GM11168 (cell line): ENCODE data around the gene DGKH.

Source experiments
- in situ Hi-C: fragments of 300-500 bp; cut with MboI; formaldehyde crosslinking; loops from one replicate; pipeline ENCODE4 v1.12.0; 2022; ENCODE audit warnings: low sequenced_read_pairs; ENCODE audit not compliant: unreplicated experiment

The DGKH gene

GRCh38 chr13:42266473-42266872 lies 218.0 kb downstream of the DGKH start:
- in situ Hi-C loops = no loop called here

- in situ Hi-C loops = no loop called here
Measured at GRCh38 chr13:42270160-42270856, 221.9 kb downstream of the DGKH start.

GRCh38 chr13:42270857-42271215 lies 222.4 kb downstream of the DGKH start:
- in situ Hi-C loops = no loop called here

GRCh38 chr13:42271337-42272114 lies 223.1 kb downstream of the DGKH start:
- in situ Hi-C loops = no loop called here

GRCh38 chr13:42272115-42272803 lies 223.8 kb downstream of the DGKH start, which contains the start of gene AKAP11:
Gene AKAP11 (plus strand): TSS chr13:42272152. CDS start chr13:42286349, 14,197 bp downstream.
- in situ Hi-C loops = no loop called here

DNA sequence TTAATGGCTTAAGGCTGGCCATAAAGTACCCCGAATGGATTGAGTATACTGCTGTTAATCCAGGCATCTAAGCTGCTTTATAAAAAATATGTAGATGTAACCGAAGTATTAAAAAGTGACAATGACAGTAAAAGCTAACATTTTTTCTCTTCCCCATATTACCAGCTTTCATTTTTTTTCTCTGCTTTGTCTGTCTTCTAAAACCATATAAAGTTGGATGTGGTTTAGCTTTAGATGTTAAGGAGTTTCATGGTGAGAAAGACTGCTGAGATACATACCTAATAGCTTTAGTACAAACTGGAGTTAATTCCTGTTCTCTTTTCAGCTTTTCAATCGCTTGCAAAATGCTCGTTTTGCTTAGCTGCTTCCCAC lies 224.3 kb downstream of the DGKH start:
- in situ Hi-C loops = no loop called here

DNA sequence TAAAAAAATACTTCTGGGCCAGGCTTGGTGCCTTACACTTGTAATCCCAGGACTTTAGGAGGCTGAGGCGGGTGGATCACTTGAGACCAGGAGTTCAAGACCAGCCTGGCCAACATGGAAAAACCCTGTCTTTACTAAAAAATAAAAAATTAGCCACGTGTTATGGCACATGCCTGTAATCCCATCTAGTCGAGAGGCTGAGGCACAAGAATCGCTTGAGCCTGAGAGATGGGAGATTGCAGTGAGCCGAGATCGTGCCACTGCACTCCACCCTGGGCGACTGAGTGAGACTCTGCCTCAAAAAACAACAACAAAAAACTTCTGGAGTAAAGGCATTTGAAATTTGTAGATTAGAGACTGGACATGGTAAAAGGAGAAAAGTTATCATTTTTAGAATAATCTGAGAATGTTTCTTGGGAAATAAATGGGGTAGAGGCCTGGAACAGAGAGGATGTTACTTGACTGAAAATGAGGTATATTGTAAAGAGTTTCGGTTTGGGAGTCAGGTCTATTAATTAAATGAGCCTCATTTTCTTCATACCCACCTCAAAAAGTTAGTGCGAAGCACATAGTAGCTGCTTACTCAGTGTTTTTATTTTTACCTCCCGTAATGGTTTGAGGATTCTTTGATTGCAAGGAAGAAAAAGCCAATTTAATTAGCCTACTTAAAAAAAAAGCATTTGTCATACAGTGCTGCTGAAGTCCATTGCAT lies 226.1 kb downstream of the DGKH start:
- in situ Hi-C loops = no loop called here

DNA sequence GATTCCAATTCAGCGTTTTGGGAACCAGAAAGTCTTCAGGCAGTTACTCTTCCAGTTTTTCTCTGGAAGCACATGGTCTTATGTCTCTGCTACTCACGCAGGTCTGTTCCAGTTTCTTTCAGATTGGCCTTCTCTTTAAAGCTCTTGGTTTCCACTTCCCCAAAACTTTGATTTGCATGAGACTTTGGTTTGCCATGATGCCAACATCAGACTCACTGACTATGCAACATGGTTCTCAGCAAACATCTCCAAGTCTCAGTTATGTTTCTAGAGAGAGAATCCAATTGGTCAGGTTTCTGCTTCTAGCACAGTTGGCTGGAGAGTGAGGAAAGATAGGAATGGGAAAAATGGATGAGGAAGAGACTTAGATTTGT lies 226.6 kb downstream of the DGKH start:
- in situ Hi-C loops = no loop called here

DNA sequence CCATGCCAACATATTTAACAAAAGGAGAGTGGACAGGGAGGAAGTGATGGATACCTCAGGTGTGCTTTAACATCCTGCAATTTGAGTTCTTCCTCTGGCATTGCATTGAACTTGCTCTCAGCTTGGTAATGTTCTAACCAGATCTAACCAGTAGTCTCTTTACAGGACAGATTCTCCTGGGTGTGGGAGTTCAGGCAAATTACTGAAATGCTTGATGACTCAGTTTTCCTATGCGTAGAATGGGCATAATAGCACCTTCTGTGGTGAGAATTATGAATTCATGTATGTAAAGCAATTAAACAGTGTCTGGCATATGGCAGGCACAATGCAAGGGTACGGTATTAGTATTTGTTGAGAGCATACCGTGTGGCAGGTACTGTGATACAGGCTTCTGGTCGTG lies 227.1 kb downstream of the DGKH start:
- in situ Hi-C loops = no loop called here

GRCh38 chr13:42276683-42277082 lies 228.2 kb downstream of the DGKH start:
- in situ Hi-C loops = no loop called here

GRCh38 chr13:42277618-42278276 lies 229.3 kb downstream of the DGKH start:
- in situ Hi-C loops = no loop called here

GRCh38 chr13:42279080-42279479 lies 230.6 kb downstream of the DGKH start:
- in situ Hi-C loops = no loop called here

GRCh38 chr13:42279986-42280385 lies 231.5 kb downstream of the DGKH start:
- in situ Hi-C loops = no loop called here

DNA sequence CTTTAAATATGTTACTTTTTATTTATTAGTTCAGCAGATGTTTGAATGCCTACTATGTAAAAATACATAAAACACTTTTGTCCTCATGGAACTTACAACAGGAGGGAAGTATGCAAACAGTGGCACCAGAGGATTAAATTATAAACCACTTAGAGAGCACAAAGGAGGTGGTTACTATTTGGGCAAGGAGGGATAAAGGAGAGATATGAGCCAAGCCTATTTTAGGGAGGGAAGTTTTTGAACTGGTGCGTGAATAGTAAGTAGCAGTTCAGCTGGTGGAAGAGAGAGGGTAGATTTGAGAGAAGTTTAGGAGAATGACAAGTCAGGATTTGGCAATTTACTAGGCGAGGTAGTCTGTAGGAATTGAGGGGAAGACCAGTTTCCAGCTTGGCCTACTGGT lies 232.1 kb downstream of the DGKH start:
- in situ Hi-C loops = no loop called here

- in situ Hi-C loops = no loop called here
Measured at GRCh38 chr13:42283574-42283973, 235.1 kb downstream of the DGKH start.

GRCh38 chr13:42284068-42284467 lies 235.6 kb downstream of the DGKH start:
- in situ Hi-C loops = no loop called here
